Renal cortex interstitium (tissue), 11 donors: ENCODE data around the gene KCNJ5. TPM values are rescaled to one million over a fixed set of nuclear protein-coding genes. Genes with fewer than 3 reads are reported as not detected.

Source experiments
- DNase-seq, 11 donors: peaks; one replicate each; pipeline ENCODE4 v3.0.0-alpha.2; 2013; ENCODE audit warnings: low read depth in 9 of 11, low spot score in 4 of 11; ENCODE audit errors: extremely low read depth in 1 of 11
- polyA plus RNA-seq, 3 donors: library from polyadenylated mRNA; unstranded; fragments of 120-200 nt; gene quantifications; one replicate each; pipeline ENCODE4 v1.2.1, GENCODE V29; 2013; ENCODE audit not compliant: insufficient read length in 3 of 3

KCNJ5 gene
- polyA plus RNA-seq, 3 donors, result 3.7 to 5.4 (median 4.2) TPM

- DNase-seq, result no peak
Measured at GRCh38 chr11:128939591-128939990, 48.4 kb downstream of the KCNJ5 start.

GRCh38 chr11:128940156-128940555 lies 49.0 kb downstream of the KCNJ5 start:
- DNase-seq, result no peak

- no peak for DNase-seq
Measured at GRCh38 chr11:128940603-128941002, 49.4 kb downstream of the KCNJ5 start.

- DNase-seq, result no peak
Measured at GRCh38 chr11:128941110-128941509, 50.0 kb downstream of the KCNJ5 start.

GRCh38 chr11:128941573-128942271 lies 50.6 kb downstream of the KCNJ5 start:
- no peak for DNase-seq

- DNase-seq, result no peak
Measured at GRCh38 chr11:128942272-128942612, 51.1 kb downstream of the KCNJ5 start.

GRCh38 chr11:128942817-128943427 lies 51.8 kb downstream of the KCNJ5 start, which contains the start of gene TP53AIP1:
TSS of gene TP53AIP1 (minus strand) at chr11:128942871. CDS start at chr11:128937818, 5,053 bp downstream.
- no peak for DNase-seq

- DNase-seq, result no peak
Measured at GRCh38 chr11:128943428-128943976, 52.3 kb downstream of the KCNJ5 start.

- DNase-seq, result peak in 1 of 11 donors; percentile 58
Measured at GRCh38 chr11:128946648-128947047, 55.5 kb downstream of the KCNJ5 start.

- no peak for DNase-seq
Measured at GRCh38 chr11:128947773-128948172, 56.6 kb downstream of the KCNJ5 start.

- no peak for DNase-seq
Measured at GRCh38 chr11:128948583-128948982, 57.4 kb downstream of the KCNJ5 start.

GRCh38 chr11:128949791-128950454 lies 58.8 kb downstream of the KCNJ5 start:
- DNase-seq, result no peak

- no peak for DNase-seq
Measured at GRCh38 chr11:128953151-128953550, 62.0 kb downstream of the KCNJ5 start.

- DNase-seq, result no peak
Measured at GRCh38 chr11:128955636-128956035, 64.5 kb downstream of the KCNJ5 start.

- peak; percentile 58 to 83 (median 67) for DNase-seq
Measured at GRCh38 chr11:128956401-128957201, 65.4 kb downstream of the KCNJ5 start.

- DNase-seq, result no peak
Measured at GRCh38 chr11:128957202-128957482, 66.0 kb downstream of the KCNJ5 start.

GRCh38 chr11:128961645-128962044 lies 70.5 kb downstream of the KCNJ5 start:
- DNase-seq, result no peak

GRCh38 chr11:128962896-128963295 lies 71.7 kb downstream of the KCNJ5 start:
- no peak for DNase-seq

- no peak for DNase-seq
Measured at GRCh38 chr11:128963744-128964325, 72.7 kb downstream of the KCNJ5 start.
